ENCODE measurements around the gene C13orf42. TPM values are rescaled to one million over a fixed set of nuclear protein-coding genes. Genes with fewer than 3 reads are reported as not detected.

The C13orf42 gene
- total RNA-seq, 3 donors from 2014 or later = not detected

- no peak for TF ChIP-seq CTCF (IDR thresholded peaks at IDR 0.05)
- no peaks in the 10 kb centered on the region for H3K9me3 ChIP-seq
- intact Hi-C loops (cut with DNase I, micrococcal nuclease) = no loop called here
- peak; percentile 21 for ATAC-seq
- no peaks in the 10 kb centered on the region for H3K4me1 ChIP-seq (ENCODE audit: low read depth)
- no peak overlapping the region for H3K4me3 ChIP-seq
- no peaks in the 10 kb centered on the region for H3K36me3 ChIP-seq (ENCODE audit: low read depth)
- DNase-seq = no peak
These were observed 7.8 kb upstream of the C13orf42 start for GRCh38 chr13:51118809-51119431.

- H3K36me3 ChIP-seq (ENCODE audit: low read depth) = no peaks in the 10 kb centered on the region
- no peak for ATAC-seq
- no peaks in the 10 kb centered on the region for H3K9me3 ChIP-seq
- H3K4me3 ChIP-seq = no peak overlapping the region
- H3K4me1 ChIP-seq (ENCODE audit: low read depth) = no peaks in the 10 kb centered on the region
- no peak for TF ChIP-seq CTCF (IDR thresholded peaks at IDR 0.05)
- no peak for DNase-seq
- intact Hi-C loops (cut with DNase I, micrococcal nuclease) = no loop called here
These were observed 2.9 kb upstream of the C13orf42 start for GRCh38 chr13:51113969-51114368.

- Histone ChIP-seq H3K9me3 (no peaks in the 10 kb centered on the region), H3K4me1 (ENCODE audit: low read depth) (no peaks in the 10 kb centered on the region), H3K4me3 (no peak overlapping the region), H3K36me3 (ENCODE audit: low read depth) (no peaks in the 10 kb centered on the region)
- intact Hi-C loops (cut with DNase I, micrococcal nuclease) = no loop called here
- no peak for TF ChIP-seq CTCF (IDR thresholded peaks at IDR 0.05)
- no peak for DNase-seq
- ATAC-seq = no peak
These were observed 2.3 kb upstream of the C13orf42 start for GRCh38 chr13:51113186-51113881.

- ATAC-seq (no peak), DNase-seq (no peak)
- intact Hi-C loops (cut with DNase I, micrococcal nuclease) = no loop called here
These were observed 1.7 kb upstream of the C13orf42 start for GRCh38 chr13:51112771-51113170.

DNA sequence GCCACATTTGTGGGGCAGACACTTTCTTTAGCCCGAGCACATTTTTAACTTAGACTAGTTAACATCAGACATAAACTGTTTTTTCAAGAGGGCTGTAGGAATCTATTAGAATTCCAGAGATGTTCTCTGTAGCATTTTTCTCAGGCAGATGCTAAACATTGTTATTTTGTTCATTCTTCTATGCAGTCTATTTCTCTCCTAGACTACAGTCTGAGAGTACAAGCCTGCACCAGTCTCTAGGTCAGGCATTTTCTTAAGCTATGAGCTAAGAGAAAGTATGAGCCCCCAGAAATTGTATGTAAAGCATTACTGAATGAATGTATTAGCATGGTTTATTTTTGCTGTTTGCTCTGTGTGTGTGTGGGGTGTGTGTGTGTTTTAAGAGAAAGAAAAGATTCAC lies 923 bp upstream of the C13orf42 start:
- Histone ChIP-seq H3K9me3 (no peaks in the 10 kb centered on the region), H3K36me3 (ENCODE audit: low read depth) (no peaks in the 10 kb centered on the region), H3K4me1 (ENCODE audit: low read depth) (no peaks in the 10 kb centered on the region), H3K4me3 (no peak overlapping the region)
- no peak for TF ChIP-seq CTCF (IDR thresholded peaks at IDR 0.05)
- no peak for DNase-seq
- intact Hi-C loops (cut with DNase I, micrococcal nuclease) = no loop called here
- no peak for ATAC-seq

More at GRCh38 chr13:51112771-51113170, 1.7 kb upstream of the C13orf42 start:
- Histone ChIP-seq H3K9me3 (no peaks in the 10 kb centered on the region), H3K36me3 (ENCODE audit: low read depth) (no peaks in the 10 kb centered on the region), H3K4me3 (no peak overlapping the region), H3K4me1 (ENCODE audit: low read depth) (no peaks in the 10 kb centered on the region)
- TF ChIP-seq CTCF (IDR thresholded peaks at IDR 0.05) = no peak
